Measurements from ENCODE around the gene PREPL.

- TF ChIP-seq CTCF (IDR thresholded peaks at IDR 0.05) (no peak), POLR2A (IDR thresholded peaks at IDR 0.05) (no peak)
These were observed 11.8 kb downstream of the PREPL start for GRCh38 chr2:44349506-44349905.

Data from right lobe of liver (tissue), 4 donors.